Liver (tissue), 9 donors: ENCODE measurements around the gene WNT5A. TPM values are rescaled to one million over a fixed set of nuclear protein-coding genes. Genes with fewer than 3 reads are reported as not detected.
A peak's percentile ranks its signal among the peaks of the same experiment; 100 is the strongest.

Experiments
- DNase-seq: peaks from one replicate; pipeline ENCODE4 v3.0.0-alpha.2; 2017; ENCODE audit warnings: low spot score
- H3K27ac ChIP-seq, 2 donors: one replicate each; pipeline ENCODE4 v1.7.0; 2013; ENCODE audit warnings: inconsistent platforms in 2 of 2, low read length in 2 of 2, control low read depth in 1 of 2, low read depth in 1 of 2, mild to moderate bottlenecking in 1 of 2
- H3K27me3 ChIP-seq, 4 donors: one replicate each; pipeline versions ENCODE4 v1.6.1 to v1.7.0; 2013; ENCODE audit warnings: low read length in 3 of 4, inconsistent platforms in 1 of 4, mild to moderate bottlenecking in 1 of 4, moderate library complexity in 1 of 4; ENCODE audit not compliant: control insufficient read depth in 4 of 4, insufficient read depth in 4 of 4
- H3K36me3 ChIP-seq, 4 donors: one replicate each; pipeline versions ENCODE4 v1.6.1 to v1.7.0; 2013; ENCODE audit warnings: low read length in 3 of 4, mild to moderate bottlenecking in 3 of 4, low read depth in 1 of 4, moderate library complexity in 1 of 4; ENCODE audit not compliant: control insufficient read depth in 4 of 4, insufficient read depth in 3 of 4
- H3K4me1 ChIP-seq, 4 donors: one replicate each; pipeline versions ENCODE4 v1.6.1 to v1.7.0; 2013; ENCODE audit warnings: low read length in 3 of 4, mild to moderate bottlenecking in 3 of 4, moderate library complexity in 1 of 4; ENCODE audit not compliant: control insufficient read depth in 4 of 4, insufficient read depth in 4 of 4
- H3K4me3 ChIP-seq, 3 donors: one replicate each; pipeline versions ENCODE4 v1.6.1 to v1.7.0; 2013; ENCODE audit warnings: low read length in 3 of 3, control low read depth in 1 of 3, low read depth in 1 of 3, mild to moderate bottlenecking in 1 of 3
- H3K9ac ChIP-seq, 2 donors: one replicate each; pipeline ENCODE4 v1.7.0; 2013; ENCODE audit warnings: low read length in 2 of 2, mild to moderate bottlenecking in 2 of 2, moderate library complexity in 2 of 2, control low read depth in 1 of 2, low read depth in 1 of 2
- H3K9me3 ChIP-seq, 4 donors: one replicate each; pipeline versions ENCODE4 v1.6.1 to v1.7.0; 2013; ENCODE audit warnings: low read length in 3 of 4; ENCODE audit not compliant: control insufficient read depth in 4 of 4
- EGR1 ChIP-seq, 2 donors: IDR thresholded peaks; 2 replicates each; pipeline ENCODE4 v1.6.1; 2016 to 2018; ENCODE audit warnings: antibody characterized with exemption in 2 of 2, low read depth in 2 of 2
- FOXA1 ChIP-seq: IDR thresholded peaks from 2 replicates; pipeline ENCODE4 v1.6.1; 2016; ENCODE audit warnings: antibody characterized with exemption
- FOXA2 ChIP-seq: IDR thresholded peaks from 2 replicates; pipeline ENCODE4 v1.6.1; 2016; ENCODE audit warnings: antibody characterized with exemption
- GABPA ChIP-seq, 2 donors: IDR thresholded peaks in 1 of 2; conservative IDR thresholded peaks in 1 of 2; 2 replicates each; pipeline ENCODE4 v1.6.1; 2016; ENCODE audit warnings: antibody characterized with exemption in 2 of 2, mild to moderate bottlenecking in 1 of 2, moderate library complexity in 1 of 2
- HNF4A ChIP-seq, 2 donors: conservative IDR thresholded peaks; 2 replicates each; pipeline ENCODE4 v1.6.1; 2016; ENCODE audit warnings: antibody characterized with exemption in 2 of 2, mild to moderate bottlenecking in 2 of 2
- HNF4G ChIP-seq: IDR thresholded peaks from 2 replicates; pipeline ENCODE4 v1.6.1; 2016; ENCODE audit warnings: antibody characterized with exemption
- JUND ChIP-seq, 2 donors: IDR thresholded peaks; 2 replicates each; pipeline ENCODE4 v1.6.1; 2016; ENCODE audit warnings: antibody characterized with exemption in 2 of 2
- MAX ChIP-seq: IDR thresholded peaks from 2 replicates; pipeline ENCODE4 v1.6.1; 2016; ENCODE audit warnings: antibody characterized with exemption
- NR2F2 ChIP-seq: IDR thresholded peaks from 2 replicates; pipeline ENCODE4 v1.6.1; 2016; ENCODE audit warnings: antibody characterized with exemption
- RAD21 ChIP-seq, 2 donors: IDR thresholded peaks; 2 replicates each; pipeline ENCODE4 v1.6.1; 2016; ENCODE audit warnings: antibody characterized with exemption in 2 of 2, mild to moderate bottlenecking in 2 of 2
- REST ChIP-seq: IDR thresholded peaks from 2 replicates; pipeline ENCODE4 v1.6.1; 2016; ENCODE audit warnings: antibody characterized with exemption, mild to moderate bottlenecking
- RXRA ChIP-seq, 2 donors: IDR thresholded peaks; 2 replicates each; pipeline ENCODE4 v1.6.1; 2017 to 2018; ENCODE audit warnings: antibody characterized with exemption in 2 of 2, mild to moderate bottlenecking in 1 of 2
- SP1 ChIP-seq: IDR thresholded peaks from 2 replicates; pipeline ENCODE4 v1.6.1; 2018; ENCODE audit warnings: antibody characterized with exemption, mild to moderate bottlenecking
- WGBS: extraction: QIAGEN DNeasy Blood & Tissue Kit; methylation state at CpG from one replicate; pipeline ENCODE4 v1.1.7; 2013; 5-methylcytosine and 5-hydroxymethylcytosine counted together
- polyA plus RNA-seq, 2 donors: library from polyadenylated mRNA; stranded (reverse) in 1 of 2; unstranded in 1 of 2; fragments of 200-250 nt in 1 of 2; fragments of >200 nt in 1 of 2; fragmentation: Nextera tagmentation in 1 of 2; extraction: Ambion mirVana in 1 of 2; gene quantifications; one replicate each; pipeline versions ENCODE4 v1.2.1 to v1.2.3, GENCODE V29; 2013 to 2015
- total RNA-seq, 2 donors: library from RNA; depleted of rRNA; stranded (reverse); fragments of >200 nt; gene quantifications; one replicate each; pipeline ENCODE4 v1.2.3, GENCODE V29; 2014
- TF ChIP-seq, protein P1 (sequence below): fragments of 150-350 bp; IDR thresholded peaks from 2 replicates; pipeline ENCODE4 v1.5.1; 2017; ENCODE audit warnings: improper control_type of control experiment, low read depth, low read length; ENCODE audit not compliant: missing input control
- TF ChIP-seq, protein P2 (sequence below): IDR thresholded peaks from 2 replicates; pipeline ENCODE4 v1.6.1; 2016; ENCODE audit warnings: antibody characterized with exemption
- donor health status: healthy.
- donor health status: healthy.
- donor health status: healthy.
- donor health status: healthy.
- donor health status: healthy.

WNT5A gene
- total and polyA plus RNA-seq, 4 donors = 0.18 to 1.3 (median 0.66) TPM

GRCh38 chr3:55489798-55490132, 2.7 kb upstream of the WNT5A start:
- Histone ChIP-seq H3K9me3 (no peaks in the 10 kb centered on the region), H3K27ac (no peak overlapping the region), H3K36me3 (no peaks in the 10 kb centered on the region), H3K4me1 (peaks cover 4 to 33% (median 15%) of the 10 kb centered on the region in 4 donors), H3K4me3 (no peak overlapping the region), H3K9ac (no peak overlapping the region), H3K27me3 (no peaks in the 10 kb centered on the region)
- TF ChIP-seq RXRA (IDR thresholded peaks at IDR 0.05) = no peak
- TF ChIP-seq FOXA2 = no peak
- TF ChIP-seq RAD21 (IDR thresholded peaks at IDR 0.05) = no peak
- no peak for TF ChIP-seq NR2F2
- TF ChIP-seq REST = no peak
- no peak for TF ChIP-seq MAX
- no peak for TF ChIP-seq SP1
- no peak for TF ChIP-seq GABPA (IDR thresholded peaks at IDR 0.05 in 1 of 2, conservative IDR thresholded peaks at IDR 0.05 in 1 of 2)
- TF ChIP-seq HNF4G = no peak
- no peak for TF ChIP-seq HNF4A (conservative IDR thresholded peaks at IDR 0.05)
- TF ChIP-seq JUND (IDR thresholded peaks at IDR 0.05) = no peak
- TF ChIP-seq, protein P1, sequence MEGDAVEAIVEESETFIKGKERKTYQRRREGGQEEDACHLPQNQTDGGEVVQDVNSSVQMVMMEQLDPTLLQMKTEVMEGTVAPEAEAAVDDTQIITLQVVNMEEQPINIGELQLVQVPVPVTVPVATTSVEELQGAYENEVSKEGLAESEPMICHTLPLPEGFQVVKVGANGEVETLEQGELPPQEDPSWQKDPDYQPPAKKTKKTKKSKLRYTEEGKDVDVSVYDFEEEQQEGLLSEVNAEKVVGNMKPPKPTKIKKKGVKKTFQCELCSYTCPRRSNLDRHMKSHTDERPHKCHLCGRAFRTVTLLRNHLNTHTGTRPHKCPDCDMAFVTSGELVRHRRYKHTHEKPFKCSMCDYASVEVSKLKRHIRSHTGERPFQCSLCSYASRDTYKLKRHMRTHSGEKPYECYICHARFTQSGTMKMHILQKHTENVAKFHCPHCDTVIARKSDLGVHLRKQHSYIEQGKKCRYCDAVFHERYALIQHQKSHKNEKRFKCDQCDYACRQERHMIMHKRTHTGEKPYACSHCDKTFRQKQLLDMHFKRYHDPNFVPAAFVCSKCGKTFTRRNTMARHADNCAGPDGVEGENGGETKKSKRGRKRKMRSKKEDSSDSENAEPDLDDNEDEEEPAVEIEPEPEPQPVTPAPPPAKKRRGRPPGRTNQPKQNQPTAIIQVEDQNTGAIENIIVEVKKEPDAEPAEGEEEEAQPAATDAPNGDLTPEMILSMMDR = no peak
- no peak for TF ChIP-seq FOXA1
- DNase-seq = no peak
- 45% methylated on average over 17 of the region's 17 CpGs for WGBS

DNA sequence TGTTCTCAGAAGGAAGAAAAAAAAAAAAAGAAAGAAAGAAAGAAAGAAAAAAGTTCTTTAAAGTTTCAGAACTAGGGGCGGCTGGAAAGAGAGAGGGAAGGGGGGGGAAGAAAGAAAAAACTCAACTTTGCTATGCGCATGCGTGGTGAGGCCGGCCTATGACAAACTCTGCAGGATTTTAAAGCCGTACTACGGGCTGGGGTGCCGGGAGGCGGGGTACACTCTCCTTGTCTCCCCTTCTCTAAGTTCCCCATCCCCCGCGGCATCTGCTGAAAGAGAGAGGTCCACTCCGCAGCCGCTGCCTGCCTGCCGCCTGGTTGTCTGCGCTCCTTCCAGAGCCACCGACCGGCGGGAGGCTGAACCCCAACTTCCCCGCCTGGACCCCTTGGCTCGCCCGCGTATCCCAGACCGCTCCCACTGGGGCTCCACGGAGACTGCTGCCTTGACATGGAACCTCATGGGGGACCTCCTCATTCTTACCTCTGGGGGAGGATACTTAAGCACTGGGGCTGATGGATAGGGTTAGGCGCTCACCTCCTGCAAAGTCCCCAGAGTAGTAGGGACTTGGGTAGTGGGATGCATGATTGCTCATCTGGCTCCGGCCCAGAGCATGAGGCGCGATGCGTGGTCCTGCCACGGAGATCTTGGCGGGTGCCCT, 1.4 kb upstream of the WNT5A start:
- Histone ChIP-seq H3K4me1 (peaks cover 4 to 42% (median 22%) of the 10 kb centered on the region in 4 donors), H3K4me3 (peak overlapping the region; percentile 72 to 88 (median 79)), H3K9ac (peak overlapping the region in 1 of 2 donors; percentile 39), H3K27me3 (no peaks in the 10 kb centered on the region), H3K27ac (peak overlapping the region; percentile 93 to 96), H3K36me3 (no peaks in the 10 kb centered on the region), H3K9me3 (no peaks in the 10 kb centered on the region)
- WGBS = under 1% methylated on average over 30 of the region's 30 CpGs
- TF ChIP-seq, protein P2, sequence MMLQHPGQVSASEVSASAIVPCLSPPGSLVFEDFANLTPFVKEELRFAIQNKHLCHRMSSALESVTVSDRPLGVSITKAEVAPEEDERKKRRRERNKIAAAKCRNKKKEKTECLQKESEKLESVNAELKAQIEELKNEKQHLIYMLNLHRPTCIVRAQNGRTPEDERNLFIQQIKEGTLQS = no peak
- TF ChIP-seq MAX = peak; percentile 28
- TF ChIP-seq REST = peak; percentile 37
- TF ChIP-seq HNF4G = no peak
- no peak for TF ChIP-seq EGR1 (IDR thresholded peaks at IDR 0.05; ENCODE audit: low read depth in 2 of 2)
- DNase-seq = no peak
